IMR-90 (cell line): ENCODE measurements around the gene ERH. TPM values are rescaled to one million over a fixed set of nuclear protein-coding genes. Genes with fewer than 3 reads are reported as not detected.

Experiments used
- ATAC-seq: fragments of 200-7000 bp; cut with Tn5 transposase; 2 replicates; pipeline ENCODE4 v1.9.1; 2020; ENCODE audit warnings: low read depth, mild to moderate bottlenecking, moderate library complexity
- BruUV-seq: library from RNA; stranded (reverse); fragments of 400-500 nt; replicated peaks from 2 replicates; lab custom pipeline; 2021; lab: Mats Ljungman, UMichigan
- CTCF ChIA-PET: fragments of 300-600 bp; formaldehyde crosslinking; extraction: SDS; loops from one replicate; lab custom pipeline; 2021; ENCODE audit warnings: antibody characterized with exemption; lab: Yijun Ruan, JAX
- POLR2A ChIA-PET: fragments of 300-600 bp; sonication (Branson Sonifier 250); formaldehyde crosslinking; loops from one replicate; lab custom pipeline; 2022; ENCODE audit warnings: antibody characterized with exemption; ENCODE audit not compliant: unreplicated experiment; lab: Charles Lee
- DNase-seq: peaks from one replicate; pipeline ENCODE4 v3.0.0; 2013
- H2AFZ ChIP-seq: replicated peaks from 2 replicates; pipeline ENCODE3; 2013; ENCODE audit warnings: low read length, mild to moderate bottlenecking; ENCODE audit not compliant: poor library complexity
- H2AK5ac ChIP-seq: 2 replicates; pipeline ENCODE4 v1.6.1; 2013; ENCODE audit warnings: low read depth, low read length, inconsistent platforms
- H2AK9ac ChIP-seq: replicated peaks from 2 replicates; pipeline ENCODE3; 2013; ENCODE audit warnings: mild to moderate bottlenecking, low read depth, low read length, moderate library complexity; ENCODE audit not compliant: poor library complexity
- H2BK120ac ChIP-seq: 2 replicates; pipeline ENCODE4 v1.6.1; 2013; ENCODE audit warnings: low read depth, low read length, inconsistent platforms
- H2BK15ac ChIP-seq: 3 replicates; pipeline ENCODE4 v1.6.1; 2013; ENCODE audit warnings: low read depth, low read length, inconsistent platforms
- H2BK20ac ChIP-seq: 2 replicates; pipeline ENCODE4 v1.6.1; 2013; ENCODE audit warnings: low read depth, mild to moderate bottlenecking, inconsistent platforms, low read length, moderate library complexity
- H2BK5ac ChIP-seq: 2 replicates; pipeline ENCODE4 v1.6.1; 2013; ENCODE audit warnings: mild to moderate bottlenecking, low read depth, low read length, inconsistent platforms; ENCODE audit not compliant: poor library complexity, severe bottlenecking
- H3K14ac ChIP-seq: replicated peaks from 2 replicates; pipeline ENCODE4 v1.6.1; 2013; ENCODE audit warnings: low read depth, low read length, inconsistent platforms
- H3K18ac ChIP-seq: 2 replicates; pipeline ENCODE4 v1.6.1; 2013; ENCODE audit warnings: low read depth, low read length, control low read depth
- H3K23ac ChIP-seq: 2 replicates; pipeline ENCODE4 v1.6.1; 2013; ENCODE audit warnings: low read depth, low read length, inconsistent platforms
- H3K27ac ChIP-seq: 2 replicates; pipeline ENCODE4 v1.5.1; 2013; ENCODE audit warnings: mild to moderate bottlenecking, control low read depth, low read length; ENCODE audit not compliant: insufficient read depth
- H3K27me3 ChIP-seq: 2 replicates; pipeline ENCODE4 v1.6.1; 2013; ENCODE audit warnings: low read length; ENCODE audit not compliant: control insufficient read depth, insufficient read depth
- H3K36me3 ChIP-seq: 2 replicates; pipeline ENCODE4 v1.6.1; 2013; ENCODE audit warnings: low read length, mixed read lengths; ENCODE audit not compliant: control insufficient read depth, insufficient read depth
- H3K4ac ChIP-seq: 2 replicates; pipeline ENCODE4 v1.6.1; 2013; ENCODE audit warnings: low read depth, low read length, inconsistent platforms
- H3K4me1 ChIP-seq: 2 replicates; pipeline ENCODE4 v1.6.1; 2013; ENCODE audit warnings: low read length, mixed read lengths; ENCODE audit not compliant: control insufficient read depth, insufficient read depth
- H3K4me2 ChIP-seq: 2 replicates; pipeline ENCODE4 v1.6.1; 2013; ENCODE audit warnings: low read depth, mild to moderate bottlenecking, control low read depth, low read length, moderate library complexity
- H3K4me3 ChIP-seq: 2 replicates; pipeline ENCODE4 v1.5.1; 2013; ENCODE audit warnings: low read depth, mild to moderate bottlenecking, control low read depth, low read length, moderate library complexity; ENCODE audit not compliant: insufficient read depth
- H3K56ac ChIP-seq: 2 replicates; pipeline ENCODE4 v1.6.1; 2013; ENCODE audit warnings: low read length, inconsistent platforms; ENCODE audit not compliant: insufficient read depth; ENCODE audit errors: extremely low read depth
- H3K79me1 ChIP-seq, 2 experiments: 2 replicates each; pipeline ENCODE4 v1.6.1; 2013; ENCODE audit warnings: low read length in 2 of 2, inconsistent platforms in 1 of 2, low read depth in 1 of 2
- H3K9ac ChIP-seq: 2 replicates; pipeline ENCODE4 v1.6.1; 2013; ENCODE audit warnings: low read depth, low read length, control low read depth
- H3K9me1 ChIP-seq: 2 replicates; pipeline ENCODE4 v1.6.1; 2013; ENCODE audit warnings: low read length, inconsistent platforms; ENCODE audit not compliant: insufficient read depth
- H3K9me3 ChIP-seq: 2 replicates; pipeline ENCODE4 v1.6.1; 2013; ENCODE audit warnings: low read length; ENCODE audit not compliant: control insufficient read depth, insufficient read depth
- H4K20me1 ChIP-seq: 2 replicates; pipeline ENCODE4 v1.6.1; 2013; ENCODE audit warnings: low read length, inconsistent platforms; ENCODE audit not compliant: insufficient read depth
- H4K5ac ChIP-seq: 2 replicates; pipeline ENCODE4 v1.6.1; 2013; ENCODE audit warnings: mild to moderate bottlenecking, low read depth, low read length, control low read depth
- H4K8ac ChIP-seq, 2 experiments: 2 replicates each; pipeline ENCODE4 v1.6.1; 2013; ENCODE audit warnings: low read depth in 2 of 2, low read length in 2 of 2, control low read depth in 1 of 2, inconsistent platforms in 1 of 2
- H4K91ac ChIP-seq: 2 replicates; pipeline ENCODE4 v1.6.1; 2013; ENCODE audit warnings: low read depth, low read length, inconsistent platforms; ENCODE audit not compliant: insufficient read depth
- BHLHE40 ChIP-seq: fragments of 150-350 bp; IDR thresholded peaks from 2 replicates; pipeline ENCODE4 v1.6.1; 2016; ENCODE audit warnings: mild to moderate bottlenecking, low read depth, low read length
- CEBPB ChIP-seq: IDR thresholded peaks from 2 replicates; pipeline ENCODE4 v1.6.1; 2012; ENCODE audit warnings: low read depth, low read length, improper control_type of control experiment
- CHD1 ChIP-seq: IDR thresholded peaks from 2 replicates; pipeline ENCODE4 v1.6.1; 2012; ENCODE audit warnings: low read depth, low read length, improper control_type of control experiment
- FOS ChIP-seq: fragments of 150-350 bp; IDR thresholded peaks from 2 replicates; pipeline ENCODE4 v1.6.1; 2016; ENCODE audit warnings: low read depth, low read length
- MAFK ChIP-seq: IDR thresholded peaks from 2 replicates; pipeline ENCODE4 v1.6.1; 2012; ENCODE audit warnings: low read depth, low read length, improper control_type of control experiment
- MAZ ChIP-seq: IDR thresholded peaks from 2 replicates; pipeline ENCODE4 v1.6.1; 2012; ENCODE audit warnings: low read depth, mild to moderate bottlenecking, low read length, improper control_type of control experiment, moderate library complexity, borderline replicate concordance
- MXI1 ChIP-seq: IDR thresholded peaks from 2 replicates; pipeline ENCODE4 v1.6.1; 2012; ENCODE audit warnings: low read depth, mild to moderate bottlenecking, low read length, moderate library complexity, borderline replicate concordance
- NFE2L2 ChIP-seq: fragments of 150-350 bp; IDR thresholded peaks from 2 replicates; pipeline ENCODE4 v1.6.1; 2016; ENCODE audit warnings: low read depth, mild to moderate bottlenecking, low read length
- POLR2A ChIP-seq: IDR thresholded peaks from 2 replicates; pipeline ENCODE4 v1.6.1; 2012; ENCODE audit warnings: mild to moderate bottlenecking, low read depth, low read length
- RAD21 ChIP-seq: IDR thresholded peaks from 2 replicates; pipeline ENCODE4 v1.6.1; 2012; ENCODE audit warnings: low read length, improper control_type of control experiment
- RCOR1 ChIP-seq: IDR thresholded peaks from 2 replicates; pipeline ENCODE4 v1.6.1; 2012; ENCODE audit warnings: mild to moderate bottlenecking, low read length, improper control_type of control experiment; ENCODE audit not compliant: insufficient replicate concordance
- RFX5 ChIP-seq: IDR thresholded peaks from 2 replicates; pipeline ENCODE4 v1.8.0; 2012; ENCODE audit warnings: low read depth, mild to moderate bottlenecking, low read length, moderate library complexity
- SMC3 ChIP-seq: fragments of 150-350 bp; IDR thresholded peaks from 2 replicates; pipeline ENCODE4 v1.6.1; 2016; ENCODE audit warnings: low read depth, mild to moderate bottlenecking, antibody characterized with exemption, low read length, moderate library complexity
- WGBS, 2 experiments: methylation state at CpG; one replicate each; pipeline versions ENCODE4 v1.1.5 to v1.1.7; 2013; ENCODE audit warnings: missing lambda C conversion rate in 2 of 2; ENCODE audit not compliant: insufficient read length in 1 of 2; ENCODE audit errors: extremely low coverage in 2 of 2; 5-methylcytosine and 5-hydroxymethylcytosine counted together
- dilution Hi-C: fragments of 300-500 bp; cut with HindIII; formaldehyde crosslinking; loops from one replicate; pipeline ENCODE4 v1.14.3; 2018; ENCODE audit warnings: low sequenced_read_pairs; ENCODE audit not compliant: unreplicated experiment
- in situ Hi-C: fragments of 300-500 bp; cut with MboI; formaldehyde crosslinking; loops from 3 replicates; pipeline ENCODE4 v1.14.3; 2019; ENCODE audit warnings: low sequenced_read_pairs, inconsistent platforms, mixed read lengths
- intact Hi-C: fragments of 100-400 bp; cut with micrococcal nuclease; formaldehyde crosslinking; loops from 2 replicates; pipeline ENCODE4 v1.10.0; 2022
- polyA plus RNA-seq, 3 experiments: library from polyadenylated mRNA; depleted of rRNA; stranded (reverse); fragments of >200 nt; gene quantifications; 2 replicates each; pipeline ENCODE4 v1.2.3, GENCODE V29; 2012; ENCODE audit warnings: low replicate concordance in 1 of 3
- total RNA-seq: library from RNA; depleted of rRNA; stranded (reverse); fragments of >200 nt; gene quantifications from 2 replicates; pipeline ENCODE4 v1.2.3, GENCODE V29; 2012
- TF ChIP-seq, protein P1 (sequence below): fragments of 150-350 bp; IDR thresholded peaks from 2 replicates; pipeline ENCODE4 v1.6.1; 2016; ENCODE audit warnings: low read depth, mild to moderate bottlenecking, low read length, moderate library complexity, borderline replicate concordance
- TF ChIP-seq, protein P2 (sequence below): fragments of 150-350 bp; IDR thresholded peaks from 2 replicates; pipeline ENCODE4 v1.6.1; 2017; ENCODE audit warnings: mild to moderate bottlenecking, antibody characterized with exemption, low read length, low read depth
- TF ChIP-seq, protein P3 (sequence below): conservative IDR thresholded peaks from 2 replicates; pipeline ENCODE4 v1.5.1; 2012; ENCODE audit warnings: mild to moderate bottlenecking, low read depth, low read length, improper control_type of control experiment

Gene ERH
- total and polyA plus RNA-seq, 2 of the 4 experiments (the other 2 are of a cell fraction), result 64.2 to 150 TPM

DNA sequence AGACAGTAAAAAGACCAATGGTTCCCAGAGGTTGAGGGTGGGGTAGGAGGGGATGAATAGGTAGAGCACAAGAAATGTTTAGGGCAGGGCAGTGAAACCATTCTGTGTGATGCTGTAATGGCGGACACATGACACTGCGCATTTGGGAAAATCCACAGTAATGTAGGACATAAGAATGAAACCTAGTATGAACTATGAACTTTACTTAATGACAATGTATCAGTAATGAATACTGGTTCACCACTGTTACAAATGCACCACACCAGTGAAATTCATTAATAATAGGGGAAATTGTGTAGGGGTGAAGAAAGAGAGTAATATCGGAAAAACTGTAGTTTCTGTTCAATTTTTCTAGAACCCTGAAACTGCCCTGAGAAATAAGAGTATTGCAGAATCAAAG, 5.6 kb downstream of the ERH start:
- TF ChIP-seq RFX5 (no peak), RAD21 (no peak), MXI1 (no peak), POLR2A (no peak), FOS (no peak), MAFK (no peak), SMC3 (no peak), RCOR1 (no peak), CHD1 (no peak), BHLHE40 (no peak), MAZ (no peak), CEBPB (no peak), NFE2L2 (no peak)
- TF ChIP-seq, protein P1, sequence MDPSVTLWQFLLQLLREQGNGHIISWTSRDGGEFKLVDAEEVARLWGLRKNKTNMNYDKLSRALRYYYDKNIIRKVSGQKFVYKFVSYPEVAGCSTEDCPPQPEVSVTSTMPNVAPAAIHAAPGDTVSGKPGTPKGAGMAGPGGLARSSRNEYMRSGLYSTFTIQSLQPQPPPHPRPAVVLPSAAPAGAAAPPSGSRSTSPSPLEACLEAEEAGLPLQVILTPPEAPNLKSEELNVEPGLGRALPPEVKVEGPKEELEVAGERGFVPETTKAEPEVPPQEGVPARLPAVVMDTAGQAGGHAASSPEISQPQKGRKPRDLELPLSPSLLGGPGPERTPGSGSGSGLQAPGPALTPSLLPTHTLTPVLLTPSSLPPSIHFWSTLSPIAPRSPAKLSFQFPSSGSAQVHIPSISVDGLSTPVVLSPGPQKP, result no peak
- TF ChIP-seq, protein P2, sequence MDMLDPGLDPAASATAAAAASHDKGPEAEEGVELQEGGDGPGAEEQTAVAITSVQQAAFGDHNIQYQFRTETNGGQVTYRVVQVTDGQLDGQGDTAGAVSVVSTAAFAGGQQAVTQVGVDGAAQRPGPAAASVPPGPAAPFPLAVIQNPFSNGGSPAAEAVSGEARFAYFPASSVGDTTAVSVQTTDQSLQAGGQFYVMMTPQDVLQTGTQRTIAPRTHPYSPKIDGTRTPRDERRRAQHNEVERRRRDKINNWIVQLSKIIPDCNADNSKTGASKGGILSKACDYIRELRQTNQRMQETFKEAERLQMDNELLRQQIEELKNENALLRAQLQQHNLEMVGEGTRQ, result no peak
- TF ChIP-seq, protein P3, sequence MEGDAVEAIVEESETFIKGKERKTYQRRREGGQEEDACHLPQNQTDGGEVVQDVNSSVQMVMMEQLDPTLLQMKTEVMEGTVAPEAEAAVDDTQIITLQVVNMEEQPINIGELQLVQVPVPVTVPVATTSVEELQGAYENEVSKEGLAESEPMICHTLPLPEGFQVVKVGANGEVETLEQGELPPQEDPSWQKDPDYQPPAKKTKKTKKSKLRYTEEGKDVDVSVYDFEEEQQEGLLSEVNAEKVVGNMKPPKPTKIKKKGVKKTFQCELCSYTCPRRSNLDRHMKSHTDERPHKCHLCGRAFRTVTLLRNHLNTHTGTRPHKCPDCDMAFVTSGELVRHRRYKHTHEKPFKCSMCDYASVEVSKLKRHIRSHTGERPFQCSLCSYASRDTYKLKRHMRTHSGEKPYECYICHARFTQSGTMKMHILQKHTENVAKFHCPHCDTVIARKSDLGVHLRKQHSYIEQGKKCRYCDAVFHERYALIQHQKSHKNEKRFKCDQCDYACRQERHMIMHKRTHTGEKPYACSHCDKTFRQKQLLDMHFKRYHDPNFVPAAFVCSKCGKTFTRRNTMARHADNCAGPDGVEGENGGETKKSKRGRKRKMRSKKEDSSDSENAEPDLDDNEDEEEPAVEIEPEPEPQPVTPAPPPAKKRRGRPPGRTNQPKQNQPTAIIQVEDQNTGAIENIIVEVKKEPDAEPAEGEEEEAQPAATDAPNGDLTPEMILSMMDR, result no peak
- Histone ChIP-seq H3K36me3 (peaks cover 40% of the 10 kb centered on the region), H3K4me2 (no peak overlapping the region), H2BK15ac (no peak overlapping the region), H3K9me1 (no peaks in the 10 kb centered on the region; the same call in 1 of the 2 replicates), H3K79me1 (peaks cover 24 to 57% of the 10 kb centered on the region in 2 experiments), H3K4me1 (no peaks in the 10 kb centered on the region), H3K56ac (no peak overlapping the region), H3K18ac (no peak overlapping the region), H2BK120ac (no peak overlapping the region), H3K9ac (no peak overlapping the region), H3K27me3 (no peaks in the 10 kb centered on the region), H3K4me3 (no peak overlapping the region), H3K9me3 (no peaks in the 10 kb centered on the region), H3K27ac (no peak overlapping the region), H2BK5ac (no peak overlapping the region), H3K14ac (no peak overlapping the region), H4K20me1 (peaks cover 44% of the 10 kb centered on the region), H4K91ac (no peak overlapping the region), H2AFZ (no peak overlapping the region), H2AK9ac (no peak overlapping the region), H4K5ac (no peak overlapping the region), H4K8ac (no peak overlapping the region), H3K23ac (no peak overlapping the region), H2AK5ac (no peak overlapping the region), H3K4ac (no peak overlapping the region), H2BK20ac (no peak overlapping the region)
- intact Hi-C loops, result no loop called here
- ATAC-seq (no peak), DNase-seq (no peak)
- BruUV-seq, result no TSS peak
- CTCF ChIA-PET, result interaction anchor here (0.6 to 0.7 kb wide), 2 partner anchors 10 to 149 kb away, joined by 3 to 4 read pairs; no protein-coding TSS in a partner anchor
- WGBS, 2 experiments, result no CpG with 5 or more reads among the region's 3 CpGs
- POLR2A ChIA-PET, result no interaction called here
- dilution Hi-C loops, result no loop called here
- in situ Hi-C loops, result no loop called here
